A204.1 (cell line): ENCODE results near the gene NT5C1B.

Experiments
- FAIRE-seq: peaks from 2 replicates; lab custom pipeline; 2012; peaks lifted over from hg19 to GRCh38; lab: Jason Lieb, UNC

The NT5C1B gene

GRCh38 chr2:18599509-18600254, 10.3 kb upstream of the NT5C1B start:
- FAIRE-seq: no peak

- no peak for FAIRE-seq
Measured at GRCh38 chr2:18598848-18599484, 9.6 kb upstream of the NT5C1B start.

GRCh38 chr2:18597618-18598017, 8.2 kb upstream of the NT5C1B start:
- no peak for FAIRE-seq

- FAIRE-seq: no peak
Measured at GRCh38 chr2:18596993-18597392, 7.6 kb upstream of the NT5C1B start.

- FAIRE-seq: no peak
Measured at GRCh38 chr2:18593496-18593895, 4.1 kb upstream of the NT5C1B start.

GRCh38 chr2:18592372-18592771, 3.0 kb upstream of the NT5C1B start:
- FAIRE-seq: no peak

GRCh38 chr2:18588802-18589201, 567 bp downstream of the NT5C1B start:
- FAIRE-seq: no peak

GRCh38 chr2:18588049-18588448, 1.3 kb downstream of the NT5C1B start:
- no peak for FAIRE-seq

GRCh38 chr2:18585526-18585925, 3.8 kb downstream of the NT5C1B start:
- FAIRE-seq: no peak

- no peak for FAIRE-seq
Measured at GRCh38 chr2:18584608-18584954, 4.8 kb downstream of the NT5C1B start.

- FAIRE-seq: no peak
Measured at GRCh38 chr2:18583905-18584607, 5.3 kb downstream of the NT5C1B start.

GRCh38 chr2:18580606-18581005, 8.8 kb downstream of the NT5C1B start:
- FAIRE-seq: no peak

- FAIRE-seq: no peak
Measured at GRCh38 chr2:18578033-18578432, 11.3 kb downstream of the NT5C1B start.

GRCh38 chr2:18566145-18566769, 23.1 kb downstream of the NT5C1B start:
- FAIRE-seq: no peak

- FAIRE-seq: no peak
Measured at GRCh38 chr2:18560797-18561085, 28.6 kb downstream of the NT5C1B start.

- peak; percentile 79 for FAIRE-seq
Measured at GRCh38 chr2:18560031-18560796, 29.2 kb downstream of the NT5C1B start, which contains the start of gene RDH14. RDH14 (minus strand) TSS chr2:18560653; CDS start chr2:18560572, 81 bp downstream.

- no peak for FAIRE-seq
Measured at GRCh38 chr2:18559531-18560030, 29.8 kb downstream of the NT5C1B start.

- no peak for FAIRE-seq
Measured at GRCh38 chr2:18558458-18558857, 30.9 kb downstream of the NT5C1B start.

GRCh38 chr2:18557121-18557520, 32.2 kb downstream of the NT5C1B start:
- FAIRE-seq: no peak

GRCh38 chr2:18552351-18553077, 36.9 kb downstream of the NT5C1B start:
- FAIRE-seq: no peak

GRCh38 chr2:18551623-18552022, 37.7 kb downstream of the NT5C1B start:
- no peak for FAIRE-seq
